Fibroblast of gingiva (primary cell): ENCODE results near the gene TMSB15C.

Source experiments
- DNase-seq: peaks from one replicate; pipeline ENCODE4 v3.0.0-alpha.2; 2011; ENCODE audit warnings: low read depth

The TMSB15C gene

GRCh38 chrX:104045642-104046041 lies 30.4 kb downstream of the TMSB15C start:
- no peak for DNase-seq

- no peak for DNase-seq
Measured at GRCh38 chrX:104041003-104041402, 35.0 kb downstream of the TMSB15C start.

GRCh38 chrX:104039689-104040505 lies 36.1 kb downstream of the TMSB15C start, which contains the start of gene H2BW2:
Gene H2BW2, plus strand, starts transcription at chrX:104039956. Its CDS starts 39 bp downstream, at chrX:104039995.
- DNase-seq = no peak
